Panc1 (cell line): ENCODE measurements around the gene PHF8. TPM values are rescaled to one million over a fixed set of nuclear protein-coding genes. Genes with fewer than 3 reads are reported as not detected.

ENCODE experiments used
- ATAC-seq: fragments of 200-7000 bp; cut with Tn5 transposase; 2 replicates; pipeline ENCODE4 v1.9.1; 2020; ENCODE audit warnings: mild to moderate bottlenecking, moderate library complexity
- Bru-seq: library from RNA; stranded (reverse); fragments of 400-500 nt; gene quantifications from one replicate; lab custom pipeline; 2021; lab: Mats Ljungman, UMichigan
- BruChase-seq, 2 experiments: library from RNA; stranded (reverse); fragments of 400-500 nt; gene quantifications; one replicate each; lab custom pipeline; 2021; lab: Mats Ljungman, UMichigan
- BruUV-seq: library from RNA; stranded (reverse); fragments of 400-500 nt; replicated peaks from 2 replicates; lab custom pipeline; 2021; lab: Mats Ljungman, UMichigan
- CTCF ChIA-PET: fragments of 300-600 bp; sonication (Branson Sonifier 250); formaldehyde crosslinking; loops from one replicate; lab custom pipeline; 2022; ENCODE audit warnings: antibody characterized with exemption; lab: Charles Lee
- POLR2A ChIA-PET: fragments of 300-600 bp; sonication (Branson Sonifier 250); formaldehyde crosslinking; loops from one replicate; lab custom pipeline; 2022; ENCODE audit warnings: antibody characterized with exemption; lab: Charles Lee
- DNase-seq: peaks from one replicate; pipeline ENCODE4 v3.0.0-alpha.2; 2010; ENCODE audit warnings: low read depth, low spot score
- H3K27ac ChIP-seq: 2 replicates; pipeline ENCODE4 v1.5.1; 2011; ENCODE audit warnings: mild to moderate bottlenecking, low read length, inconsistent platforms
- H3K27me3 ChIP-seq: fragments of 200-500 bp; sonication (Bioruptor generic); 2 replicates; pipeline ENCODE4 v1.6.0; 2014; ENCODE audit warnings: low read length, inconsistent platforms; ENCODE audit not compliant: control insufficient read depth, insufficient read depth
- H3K36me3 ChIP-seq: fragments of 200-500 bp; sonication (Bioruptor generic); 2 replicates; pipeline ENCODE4 v1.5.1; 2014; ENCODE audit warnings: inconsistent platforms, mild to moderate bottlenecking, low read length, moderate library complexity; ENCODE audit not compliant: control insufficient read depth, insufficient read depth
- H3K4me1 ChIP-seq: 2 replicates; pipeline ENCODE4 v1.5.1; 2011; ENCODE audit warnings: inconsistent platforms, mild to moderate bottlenecking, low read length, moderate library complexity; ENCODE audit not compliant: control insufficient read depth, insufficient read depth
- H3K4me3 ChIP-seq, 2 experiments: 2 replicates each; pipeline ENCODE4 v1.5.1; 2011 to 2012; ENCODE audit warnings: low read depth in 2 of 2, low read length in 2 of 2, mild to moderate bottlenecking in 2 of 2, inconsistent platforms in 1 of 2, moderate library complexity in 1 of 2
- H3K9me3 ChIP-seq: fragments of 200-500 bp; sonication (Bioruptor generic); 2 replicates; pipeline ENCODE4 v1.5.1; 2014; ENCODE audit warnings: low read depth, mild to moderate bottlenecking, inconsistent platforms, low read length, moderate library complexity; ENCODE audit not compliant: control insufficient read depth, insufficient read depth
- POLR2AphosphoS5 ChIP-seq: IDR thresholded peaks from 2 replicates; pipeline ENCODE4 v1.6.1; 2012; ENCODE audit warnings: mild to moderate bottlenecking, low read depth, low read length, moderate library complexity
- SIN3A ChIP-seq: IDR thresholded peaks from 2 replicates; pipeline ENCODE4 v1.6.1; 2012; ENCODE audit warnings: low read depth, mild to moderate bottlenecking, low read length, moderate library complexity, borderline replicate concordance; ENCODE audit not compliant: insufficient read depth
- TCF7L2 ChIP-seq: IDR thresholded peaks from 2 replicates; pipeline ENCODE4 v1.6.1; 2011; ENCODE audit warnings: mild to moderate bottlenecking, low read depth, low read length, inconsistent platforms
- in situ Hi-C: cut with HindIII; loops from 2 replicates; pipeline ENCODE4 v1.10.0; 2016; ENCODE audit warnings: low sequenced_read_pairs, low pct_unique_long_range_greater_than_20kb
- intact Hi-C: fragments of 100-400 bp; cut with micrococcal nuclease; formaldehyde crosslinking; loops from one replicate; pipeline ENCODE4 v1.10.0; 2022; ENCODE audit not compliant: unreplicated experiment
- long read RNA-seq: library from polyadenylated mRNA; unstranded; transcript quantifications from one replicate; pipeline ENCODE4 v2.0.0, GENCODE V29; 2021; ENCODE audit not compliant: unreplicated experiment
- polyA plus RNA-seq: library from polyadenylated mRNA; unstranded; fragments of >200 nt; gene quantifications from one replicate; pipeline ENCODE4 v1.2.1, GENCODE V29; 2012; ENCODE audit warnings: missing spikeins; ENCODE audit not compliant: insufficient read length
- total RNA-seq: library from RNA; stranded (reverse); gene quantifications from one replicate; pipeline ENCODE4 v1.2.1, GENCODE V29; 2021; ENCODE audit not compliant: unreplicated experiment
- TF ChIP-seq, protein P1 (sequence below): fragments of 450-650 bp; IDR thresholded peaks from 2 replicates; pipeline ENCODE4 v1.5.1; 2017; ENCODE audit warnings: mild to moderate bottlenecking
- TF ChIP-seq, protein P2 (sequence below), 2 experiments: IDR thresholded peaks; 2 replicates each; pipeline ENCODE4 v1.6.1; 2011 to 2012; ENCODE audit warnings: low read depth in 2 of 2, control low read depth in 1 of 2, low read length in 1 of 2, mild to moderate bottlenecking in 1 of 2, moderate library complexity in 1 of 2; ENCODE audit not compliant: insufficient read depth in 1 of 2

PHF8 gene
- total RNA-seq (27.5 TPM), Bru-seq, nascent RNA (percentile 66 among the genes with signal in this experiment), BruChase-seq, experiment 1, labeled RNA remaining after a 2-hour chase (percentile 68 among the genes with signal in this experiment), BruChase-seq, experiment 2, labeled RNA remaining after a 6-hour chase (percentile 77 among the genes with signal in this experiment)
- 24.8 TPM for polyA plus RNA-seq
- long read RNA-seq, partial matches to known transcripts, result 0 of 7 reads
- long read RNA-seq, other reads (novel, unspliced or antisense), result 7 of 7 reads

DNA sequence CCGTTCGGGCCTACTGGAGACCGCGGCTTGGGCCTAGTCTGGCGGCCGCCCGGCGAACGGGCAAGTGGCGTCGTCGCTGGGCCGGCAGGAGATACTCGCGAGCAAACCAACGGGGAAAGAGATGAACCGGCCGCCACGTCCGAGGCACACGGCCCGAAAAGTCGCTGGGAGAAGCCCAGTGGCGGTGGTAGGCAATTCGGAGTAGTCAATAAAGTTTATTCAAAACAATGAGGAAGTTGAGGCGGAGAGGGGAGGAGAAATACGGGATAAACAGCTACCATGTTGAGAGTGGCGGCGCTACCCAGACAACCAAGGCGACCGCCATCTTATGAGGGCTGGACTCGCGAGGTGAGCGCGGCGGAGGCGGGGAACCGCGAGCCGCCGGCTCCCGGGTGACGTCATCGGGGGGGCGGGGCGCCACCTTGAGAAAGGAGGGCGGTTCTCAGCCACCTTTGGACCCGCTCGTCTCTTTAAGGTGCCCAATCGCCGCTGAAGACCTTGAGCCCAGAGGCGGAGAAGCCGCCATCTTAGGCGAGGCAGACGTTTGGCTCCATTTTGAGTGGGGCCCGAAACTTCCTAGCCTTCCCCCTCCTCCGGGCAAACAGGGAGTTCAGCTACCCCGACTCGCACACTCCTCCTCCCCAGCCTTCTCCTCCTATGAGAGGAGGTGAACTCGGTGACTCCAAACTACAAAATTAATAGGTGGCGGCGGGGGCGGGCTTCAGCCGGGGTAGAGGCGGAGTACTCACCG is at the start of gene PHF8:
Gene PHF8, minus strand, starts transcription at position 348 of the 751 bp plus-strand sequence. CDS start 1,745 bp downstream, outside the sequence.
- peak; percentile 93 for ATAC-seq
- in situ Hi-C loops, result no loop called here
- Histone ChIP-seq H3K27me3 (no peaks in the 10 kb centered on the region), H3K36me3 (no peaks in the 10 kb centered on the region; the same call in none of the 2 replicates), H3K4me1 (peaks cover 9% of the 10 kb centered on the region), H3K4me3 (peak within 1 kb of the TSS; percentile 78 to 89), H3K9me3 (no peaks in the 10 kb centered on the region), H3K27ac (peak within 1 kb of the TSS; percentile 95)
- BruUV-seq, result no TSS peak
- TF ChIP-seq, protein P1, sequence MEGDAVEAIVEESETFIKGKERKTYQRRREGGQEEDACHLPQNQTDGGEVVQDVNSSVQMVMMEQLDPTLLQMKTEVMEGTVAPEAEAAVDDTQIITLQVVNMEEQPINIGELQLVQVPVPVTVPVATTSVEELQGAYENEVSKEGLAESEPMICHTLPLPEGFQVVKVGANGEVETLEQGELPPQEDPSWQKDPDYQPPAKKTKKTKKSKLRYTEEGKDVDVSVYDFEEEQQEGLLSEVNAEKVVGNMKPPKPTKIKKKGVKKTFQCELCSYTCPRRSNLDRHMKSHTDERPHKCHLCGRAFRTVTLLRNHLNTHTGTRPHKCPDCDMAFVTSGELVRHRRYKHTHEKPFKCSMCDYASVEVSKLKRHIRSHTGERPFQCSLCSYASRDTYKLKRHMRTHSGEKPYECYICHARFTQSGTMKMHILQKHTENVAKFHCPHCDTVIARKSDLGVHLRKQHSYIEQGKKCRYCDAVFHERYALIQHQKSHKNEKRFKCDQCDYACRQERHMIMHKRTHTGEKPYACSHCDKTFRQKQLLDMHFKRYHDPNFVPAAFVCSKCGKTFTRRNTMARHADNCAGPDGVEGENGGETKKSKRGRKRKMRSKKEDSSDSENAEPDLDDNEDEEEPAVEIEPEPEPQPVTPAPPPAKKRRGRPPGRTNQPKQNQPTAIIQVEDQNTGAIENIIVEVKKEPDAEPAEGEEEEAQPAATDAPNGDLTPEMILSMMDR, result no peak
- TF ChIP-seq, protein P2, sequence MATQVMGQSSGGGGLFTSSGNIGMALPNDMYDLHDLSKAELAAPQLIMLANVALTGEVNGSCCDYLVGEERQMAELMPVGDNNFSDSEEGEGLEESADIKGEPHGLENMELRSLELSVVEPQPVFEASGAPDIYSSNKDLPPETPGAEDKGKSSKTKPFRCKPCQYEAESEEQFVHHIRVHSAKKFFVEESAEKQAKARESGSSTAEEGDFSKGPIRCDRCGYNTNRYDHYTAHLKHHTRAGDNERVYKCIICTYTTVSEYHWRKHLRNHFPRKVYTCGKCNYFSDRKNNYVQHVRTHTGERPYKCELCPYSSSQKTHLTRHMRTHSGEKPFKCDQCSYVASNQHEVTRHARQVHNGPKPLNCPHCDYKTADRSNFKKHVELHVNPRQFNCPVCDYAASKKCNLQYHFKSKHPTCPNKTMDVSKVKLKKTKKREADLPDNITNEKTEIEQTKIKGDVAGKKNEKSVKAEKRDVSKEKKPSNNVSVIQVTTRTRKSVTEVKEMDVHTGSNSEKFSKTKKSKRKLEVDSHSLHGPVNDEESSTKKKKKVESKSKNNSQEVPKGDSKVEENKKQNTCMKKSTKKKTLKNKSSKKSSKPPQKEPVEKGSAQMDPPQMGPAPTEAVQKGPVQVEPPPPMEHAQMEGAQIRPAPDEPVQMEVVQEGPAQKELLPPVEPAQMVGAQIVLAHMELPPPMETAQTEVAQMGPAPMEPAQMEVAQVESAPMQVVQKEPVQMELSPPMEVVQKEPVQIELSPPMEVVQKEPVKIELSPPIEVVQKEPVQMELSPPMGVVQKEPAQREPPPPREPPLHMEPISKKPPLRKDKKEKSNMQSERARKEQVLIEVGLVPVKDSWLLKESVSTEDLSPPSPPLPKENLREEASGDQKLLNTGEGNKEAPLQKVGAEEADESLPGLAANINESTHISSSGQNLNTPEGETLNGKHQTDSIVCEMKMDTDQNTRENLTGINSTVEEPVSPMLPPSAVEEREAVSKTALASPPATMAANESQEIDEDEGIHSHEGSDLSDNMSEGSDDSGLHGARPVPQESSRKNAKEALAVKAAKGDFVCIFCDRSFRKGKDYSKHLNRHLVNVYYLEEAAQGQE (IDR thresholded peaks at IDR 0.05; ENCODE audit: insufficient read depth in 1 of 2, low read depth in 2 of 2, low read length in 1 of 2), result no peak
- TF ChIP-seq SIN3A (0 out of 2 replicates have a peak, but pooled peaks have one; percentile 27), TCF7L2 (peak; percentile 33; the same call in 1 of the 2 replicates), POLR2AphosphoS5 (peak; percentile 70)
- CTCF ChIA-PET, result no interaction called here
- peak; percentile 51 for DNase-seq
- POLR2A ChIA-PET, result interaction anchor here (0.6 to 0.7 kb wide), 2 partner anchors 104 to 537 kb away, joined by 3 read pairs; no protein-coding TSS in a partner anchor
- intact Hi-C loops, result no loop called here

DNA sequence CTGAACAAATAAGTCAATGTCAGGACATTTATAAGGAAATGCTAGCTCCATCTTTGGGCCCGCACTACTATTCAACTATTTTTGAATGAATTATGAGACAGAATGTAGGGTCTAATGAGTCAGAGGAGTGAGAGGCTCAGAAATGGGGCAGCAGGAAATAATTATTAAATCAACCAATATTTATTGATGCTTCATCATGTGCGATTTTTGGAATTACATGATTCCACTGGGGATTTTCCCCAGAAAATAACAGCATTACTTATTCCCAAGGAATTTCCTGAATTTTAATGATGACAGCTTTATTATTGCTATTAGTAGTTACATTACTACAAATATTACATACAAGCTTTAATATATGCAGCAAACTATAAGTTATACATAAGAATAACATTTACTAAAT is 49.3 kb upstream of the PHF8 start:
- no peak overlapping the region for H3K4me3 ChIP-seq
- POLR2A ChIA-PET, result interaction anchor here (0.7 kb wide), 1 partner anchor 16 kb away, joined by 3 read pairs; no protein-coding TSS in a partner anchor
- H3K27me3 ChIP-seq, result no peaks in the 10 kb centered on the region
- no TSS peak for BruUV-seq
- intact Hi-C loops (no loop called here), in situ Hi-C loops (no loop called here)
- H3K27ac ChIP-seq, result no peak overlapping the region
- no peaks in the 10 kb centered on the region for H3K4me1 ChIP-seq
- CTCF ChIA-PET, result no interaction called here
- TF ChIP-seq TCF7L2, result no peak
- H3K9me3 ChIP-seq, result no peaks in the 10 kb centered on the region
- no peaks in the 10 kb centered on the region for H3K36me3 ChIP-seq
- no peak for ATAC-seq
- DNase-seq, result no peak
